Neural cell (in vitro differentiated cells): ENCODE data around the gene TOR2A. TPM values are rescaled to one million over a fixed set of nuclear protein-coding genes. Genes with fewer than 3 reads are reported as not detected.

Experiments used
- H2AFZ ChIP-seq: fragments of 200-600, 300-800 bp; sonication (generic), shearing (Covaris generic); 2 replicates; pipeline ENCODE4 v1.6.0; 2014; ENCODE audit warnings: low read depth, mild to moderate bottlenecking, antibody characterized with exemption, low read length, moderate library complexity
- H3F3A ChIP-seq: fragments of 200-600 bp; shearing (Covaris generic); 2 replicates; pipeline ENCODE4 v1.6.1; 2016; ENCODE audit warnings: mild to moderate bottlenecking, moderate library complexity, mixed read lengths, antibody characterized with exemption, low read length; ENCODE audit not compliant: insufficient read depth, poor library complexity, severe bottlenecking
- H3K27ac ChIP-seq: fragments of 200-600, 300-800 bp; sonication (generic), shearing (Covaris generic); 2 replicates; pipeline ENCODE4 v1.5.1; 2014; ENCODE audit warnings: mild to moderate bottlenecking, low read length, moderate library complexity
- H3K27me3 ChIP-seq: fragments of 300-800, 200-600 bp; sonication (generic), shearing (Covaris generic); 2 replicates; pipeline ENCODE4 v1.6.0; 2014; ENCODE audit warnings: mild to moderate bottlenecking, low read depth, low read length, moderate library complexity; ENCODE audit not compliant: insufficient read depth
- H3K36me3 ChIP-seq: fragments of 300-800, 200-600 bp; sonication (generic), shearing (Covaris generic); 2 replicates; pipeline ENCODE4 v1.5.1; 2014; ENCODE audit warnings: mild to moderate bottlenecking, antibody characterized with exemption, low read length, moderate library complexity; ENCODE audit not compliant: insufficient read depth
- H3K4me2 ChIP-seq: fragments of 300-800, 200-600 bp; sonication (generic), shearing (Covaris generic); 2 replicates; pipeline ENCODE4 v1.6.0; 2014; ENCODE audit warnings: mild to moderate bottlenecking, low read length
- H3K4me3 ChIP-seq: fragments of 300-800, 200-600 bp; sonication (generic), shearing (Covaris generic); 2 replicates; pipeline ENCODE4 v1.5.1; 2014; ENCODE audit warnings: mild to moderate bottlenecking, low read length, moderate library complexity
- H3K79me2 ChIP-seq: fragments of 200-600 bp; shearing (Covaris generic); replicated peaks from 2 replicates; pipeline ENCODE4 v1.6.0; 2014; ENCODE audit warnings: mild to moderate bottlenecking, low read length, moderate library complexity; ENCODE audit not compliant: insufficient read depth
- H3K9ac ChIP-seq: fragments of 300-800, 200-600 bp; sonication (generic), shearing (Covaris generic); 2 replicates; pipeline ENCODE4 v1.6.1; 2016; ENCODE audit warnings: mild to moderate bottlenecking, low read length, mixed read lengths
- H3K9me2 ChIP-seq: fragments of 200-600 bp; shearing (Covaris generic); 2 replicates; pipeline ENCODE4 v1.6.1; 2016; ENCODE audit warnings: mild to moderate bottlenecking, low read length, mixed read lengths; ENCODE audit not compliant: insufficient read depth
- H3K9me3 ChIP-seq: fragments of 200-600, 300-800 bp; sonication (generic), shearing (Covaris generic); 2 replicates; pipeline ENCODE4 v1.6.1; 2016; ENCODE audit warnings: mild to moderate bottlenecking, mixed run types, low read length, moderate library complexity, mixed read lengths
- H4K20me1 ChIP-seq: fragments of 200-600 bp; shearing (Covaris generic); 2 replicates; pipeline ENCODE4 v1.6.1; 2016; ENCODE audit warnings: mild to moderate bottlenecking, mixed run types; ENCODE audit not compliant: insufficient read depth
- EP300 ChIP-seq: fragments of 450-650 bp; conservative IDR thresholded peaks from 2 replicates; pipeline ENCODE4 v1.6.1; 2014; ENCODE audit warnings: antibody characterized with exemption, mild to moderate bottlenecking, moderate library complexity; ENCODE audit not compliant: poor library complexity, severe bottlenecking
- EZH2 ChIP-seq: fragments of 200-600, 300-800 bp; shearing (Covaris generic), sonication (generic); IDR thresholded peaks from 2 replicates; pipeline ENCODE4 v1.6.1; 2014; ENCODE audit warnings: antibody characterized with exemption, low read length, borderline replicate concordance, mild to moderate bottlenecking; ENCODE audit not compliant: insufficient read depth, poor library complexity, severe bottlenecking
- MXI1 ChIP-seq: fragments of 450-650 bp; conservative IDR thresholded peaks from 2 replicates; pipeline ENCODE4 v1.6.1; 2014; ENCODE audit warnings: antibody characterized with exemption, mild to moderate bottlenecking; ENCODE audit not compliant: poor library complexity, severe bottlenecking
- POLR2AphosphoS5 ChIP-seq: IDR thresholded peaks from 2 replicates; pipeline ENCODE4 v1.6.1; 2012
- RAD21 ChIP-seq: fragments of 450-650 bp; conservative IDR thresholded peaks from 2 replicates; pipeline ENCODE4 v1.6.1; 2014; ENCODE audit warnings: antibody characterized with exemption, mild to moderate bottlenecking, moderate library complexity
- REST ChIP-seq: IDR thresholded peaks from 2 replicates; pipeline ENCODE4 v1.6.1; 2012; ENCODE audit warnings: borderline replicate concordance
- SMC3 ChIP-seq: fragments of 450-650 bp; conservative IDR thresholded peaks from 2 replicates; pipeline ENCODE4 v1.6.1; 2014; ENCODE audit warnings: antibody characterized with exemption, mild to moderate bottlenecking, moderate library complexity; ENCODE audit not compliant: poor library complexity
- TAF1 ChIP-seq: IDR thresholded peaks from 2 replicates; pipeline ENCODE4 v1.6.1; 2012; ENCODE audit warnings: low read depth
- polyA plus RNA-seq: library from polyadenylated mRNA; depleted of rRNA; stranded (reverse); fragments of >200 nt; gene quantifications from 2 replicates; pipeline ENCODE4 v1.2.3, GENCODE V29; 2014
- TF ChIP-seq, protein P1 (sequence below): fragments of 450-650 bp; IDR thresholded peaks from 2 replicates; pipeline ENCODE4 v1.5.1; 2014; ENCODE audit warnings: antibody characterized with exemption, mild to moderate bottlenecking, moderate library complexity; ENCODE audit not compliant: poor library complexity, severe bottlenecking

The TOR2A gene
- polyA plus RNA-seq, 1 donor from 2014 or later = 59.7 TPM

- no peak overlapping the region for H3K4me2 ChIP-seq
- H2AFZ ChIP-seq = no peak overlapping the region
- peak overlapping the region; percentile 100 for H3K4me3 ChIP-seq
- no peaks in the 10 kb centered on the region for H3K36me3 ChIP-seq
- H4K20me1 ChIP-seq = no peaks in the 10 kb centered on the region
- TF ChIP-seq REST (no peak), EZH2 (no peak)
- H3K9me2 ChIP-seq = no peaks in the 10 kb centered on the region
- H3K79me2 ChIP-seq = peaks cover 26% of the 10 kb centered on the region
- H3K9ac ChIP-seq = peak overlapping the region; percentile 100
- no peaks in the 10 kb centered on the region for H3K9me3 ChIP-seq
- no peaks in the 10 kb centered on the region for H3K27me3 ChIP-seq
- H3F3A ChIP-seq = no peaks in the 10 kb centered on the region
- no peak overlapping the region for H3K27ac ChIP-seq
These were observed 16.4 kb upstream of the TOR2A start for GRCh38 chr9:127751269-127752054.

- Histone ChIP-seq H3K36me3 (no peaks in the 10 kb centered on the region), H3K4me3 (no peak overlapping the region), H3K9me2 (no peaks in the 10 kb centered on the region), H3K27ac (no peak overlapping the region), H3K9ac (no peak overlapping the region), H4K20me1 (no peaks in the 10 kb centered on the region), H3K79me2 (peaks cover 19% of the 10 kb centered on the region), H3K4me2 (no peak overlapping the region), H3K9me3 (no peaks in the 10 kb centered on the region), H2AFZ (no peak overlapping the region), H3F3A (no peaks in the 10 kb centered on the region), H3K27me3 (no peaks in the 10 kb centered on the region)
- no peak for TF ChIP-seq RAD21
- TF ChIP-seq REST = no peak
- no peak for TF ChIP-seq EZH2
- TF ChIP-seq EP300 = no peak
- TF ChIP-seq SMC3 = no peak
- TF ChIP-seq TAF1 = no peak
- no peak for TF ChIP-seq POLR2AphosphoS5
- TF ChIP-seq MXI1 = no peak
- TF ChIP-seq, protein P1, sequence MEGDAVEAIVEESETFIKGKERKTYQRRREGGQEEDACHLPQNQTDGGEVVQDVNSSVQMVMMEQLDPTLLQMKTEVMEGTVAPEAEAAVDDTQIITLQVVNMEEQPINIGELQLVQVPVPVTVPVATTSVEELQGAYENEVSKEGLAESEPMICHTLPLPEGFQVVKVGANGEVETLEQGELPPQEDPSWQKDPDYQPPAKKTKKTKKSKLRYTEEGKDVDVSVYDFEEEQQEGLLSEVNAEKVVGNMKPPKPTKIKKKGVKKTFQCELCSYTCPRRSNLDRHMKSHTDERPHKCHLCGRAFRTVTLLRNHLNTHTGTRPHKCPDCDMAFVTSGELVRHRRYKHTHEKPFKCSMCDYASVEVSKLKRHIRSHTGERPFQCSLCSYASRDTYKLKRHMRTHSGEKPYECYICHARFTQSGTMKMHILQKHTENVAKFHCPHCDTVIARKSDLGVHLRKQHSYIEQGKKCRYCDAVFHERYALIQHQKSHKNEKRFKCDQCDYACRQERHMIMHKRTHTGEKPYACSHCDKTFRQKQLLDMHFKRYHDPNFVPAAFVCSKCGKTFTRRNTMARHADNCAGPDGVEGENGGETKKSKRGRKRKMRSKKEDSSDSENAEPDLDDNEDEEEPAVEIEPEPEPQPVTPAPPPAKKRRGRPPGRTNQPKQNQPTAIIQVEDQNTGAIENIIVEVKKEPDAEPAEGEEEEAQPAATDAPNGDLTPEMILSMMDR = no peak
These were observed 14.1 kb upstream of the TOR2A start for GRCh38 chr9:127749090-127749787.
